ENCODE results near the gene PRKCH. TPM values are rescaled to one million over a fixed set of nuclear protein-coding genes. Genes with fewer than 3 reads are reported as not detected.

PRKCH gene
- total RNA-seq, 1 experiment from 2014 or later, result 5.2 TPM

GRCh38 chr14:61524211-61524806 is 202.9 kb downstream of the PRKCH start:
- H4K91ac ChIP-seq (ENCODE audit: insufficient read length, low read depth, low read length), result no peak overlapping the region
- H4K5ac ChIP-seq (ENCODE audit: insufficient read length, low read depth, low read length), result no peak overlapping the region
- no peaks in the 10 kb centered on the region for H3K23me2 ChIP-seq (ENCODE audit: insufficient read length, low read depth, low read length, poor library complexity, severe bottlenecking)
- H3K27me3 ChIP-seq (ENCODE audit: insufficient read depth, low read length), result no peaks in the 10 kb centered on the region
- H2BK120ac ChIP-seq (ENCODE audit: low read depth, low read length, poor library complexity, severe bottlenecking), result no peak overlapping the region
- no peak overlapping the region for H3K56ac ChIP-seq (ENCODE audit: insufficient read length, low read depth, low read length)
- DNase-seq, result no peak
- H3K4ac ChIP-seq (ENCODE audit: low read depth, low read length), result no peak overlapping the region
- H3K4me2 ChIP-seq (ENCODE audit: insufficient read depth, insufficient read length, low read length), result no peak overlapping the region
- no peak for TF ChIP-seq CTCF (conservative IDR thresholded peaks at IDR 0.05)
- no peak overlapping the region for H2BK15ac ChIP-seq (ENCODE audit: low read depth, low read length)
- H3K14ac ChIP-seq (ENCODE audit: insufficient read depth, low read length), result no peak overlapping the region
- Mint-ChIP-seq H3K9me3 (no peaks in the 10 kb centered on the region), H3K36me3 (ENCODE audit: insufficient read depth in 1 of 3, low read depth in 3 of 3) (no peaks in the 10 kb centered on the region), H3K4me3 (no peak overlapping the region), H3K27me3 (ENCODE audit: low read depth) (no peaks in the 10 kb centered on the region), H3K4me1 (peaks cover 34 to 37% of the 10 kb centered on the region in 2 experiments), H3K27ac (no peak overlapping the region)
- H3K9me3 ChIP-seq (ENCODE audit: control insufficient read depth, low read depth, low read length), result no peaks in the 10 kb centered on the region
- no peak overlapping the region for H2BK5ac ChIP-seq (ENCODE audit: insufficient read length, low read length)
- H3K18ac ChIP-seq (ENCODE audit: insufficient read length, low read depth, low read length), result no peak overlapping the region
- no peak overlapping the region for H4K8ac ChIP-seq (replicated peaks; ENCODE audit: insufficient read length, low read depth, low read length)
- H3K79me2 ChIP-seq (ENCODE audit: insufficient read depth, low read length), result 0 out of 2 replicates have a peak, but pooled peaks cover 2% of the 10 kb centered on the region
- H3T11ph ChIP-seq (ENCODE audit: low read length), result no peak overlapping the region
- no peak overlapping the region for H3K23ac ChIP-seq (ENCODE audit: insufficient read length, low read depth, low read length)
- no peak overlapping the region for H2AK5ac ChIP-seq (ENCODE audit: insufficient read length, low read length)
- H3K9ac ChIP-seq (ENCODE audit: extremely low read depth, insufficient read length, low read length), result no peak overlapping the region
- H3K4me1 ChIP-seq (ENCODE audit: insufficient read depth, low read length), result peaks cover 12% of the 10 kb centered on the region
- H2AFZ ChIP-seq (ENCODE audit: low read length), result no peak overlapping the region
- no CpG with 5 or more reads among the region's 4 CpGs for WGBS (ENCODE audit: extremely low coverage, insufficient read length, low lambda C conversion rate)
- H2BK12ac ChIP-seq (ENCODE audit: insufficient read length, low read depth, low read length), result no peak overlapping the region
- no peaks in the 10 kb centered on the region for H4K20me1 ChIP-seq (ENCODE audit: control insufficient read depth, insufficient read depth, insufficient read length)
- no peaks in the 10 kb centered on the region for H3K79me1 ChIP-seq (ENCODE audit: insufficient read depth, low read depth, low read length, poor library complexity, severe bottlenecking)
- H3K27ac ChIP-seq (ENCODE audit: insufficient read length, low read depth, low read length), result no peak overlapping the region
- no peak overlapping the region for H2BK20ac ChIP-seq (ENCODE audit: low read depth, low read length, poor library complexity, severe bottlenecking)
